Gastrocnemius medialis (tissue), 4 donors: ENCODE results near the gene ZNF230.

Source experiments
- CTCF ChIP-seq, 5 experiments: fragments of 450-650 bp in 3 of 5; fragments of 200-600 bp in 2 of 5; sonication (generic) in 2 of 5; IDR thresholded peaks in 4 of 5; conservative IDR thresholded peaks in 1 of 5; 1 replicate in 4 of 5; 2 replicates in 1 of 5; pipeline ENCODE4 v1.5.1; 2016 to 2019; ENCODE audit warnings: antibody characterized with exemption in 5 of 5, mild to moderate bottlenecking in 3 of 5, moderate library complexity in 3 of 5
- POLR2A ChIP-seq, 2 donors: fragments of 450-650 bp; IDR thresholded peaks; one replicate each; pipeline ENCODE4 v1.6.1; 2017; ENCODE audit warnings: antibody characterized with exemption in 2 of 2, mild to moderate bottlenecking in 2 of 2, moderate library complexity in 2 of 2

GRCh38 chr19:44003461-44004009 lies 778 bp downstream of the ZNF230 start:
- TF ChIP-seq CTCF (IDR thresholded peaks at IDR 0.05 in 4 of 5, conservative IDR thresholded peaks at IDR 0.05 in 1 of 5) (no peak), POLR2A (IDR thresholded peaks at IDR 0.05) (no peak)
